C4-2B (cell line): Measurements from ENCODE around the gene CBX2.
A peak's percentile ranks its signal among the peaks of the same experiment; 100 is the strongest.

Experiments
- H3K27ac ChIP-seq: fragments of 450-650 bp; 2 replicates; pipeline ENCODE4 v1.5.1; 2017
- ZFX ChIP-seq: fragments of 450-650 bp; IDR thresholded peaks from 2 replicates; pipeline ENCODE4 v1.6.1; 2017
- TF ChIP-seq, protein P1 (sequence below): fragments of 450-650 bp; conservative IDR thresholded peaks from 2 replicates; pipeline ENCODE4 v1.5.1; 2017; ENCODE audit warnings: mild to moderate bottlenecking

Gene CBX2

GRCh38 chr17:79775632-79776031 lies 2.3 kb upstream of the CBX2 start:
- H3K27ac ChIP-seq: no peak overlapping the region
- TF ChIP-seq, protein P1, sequence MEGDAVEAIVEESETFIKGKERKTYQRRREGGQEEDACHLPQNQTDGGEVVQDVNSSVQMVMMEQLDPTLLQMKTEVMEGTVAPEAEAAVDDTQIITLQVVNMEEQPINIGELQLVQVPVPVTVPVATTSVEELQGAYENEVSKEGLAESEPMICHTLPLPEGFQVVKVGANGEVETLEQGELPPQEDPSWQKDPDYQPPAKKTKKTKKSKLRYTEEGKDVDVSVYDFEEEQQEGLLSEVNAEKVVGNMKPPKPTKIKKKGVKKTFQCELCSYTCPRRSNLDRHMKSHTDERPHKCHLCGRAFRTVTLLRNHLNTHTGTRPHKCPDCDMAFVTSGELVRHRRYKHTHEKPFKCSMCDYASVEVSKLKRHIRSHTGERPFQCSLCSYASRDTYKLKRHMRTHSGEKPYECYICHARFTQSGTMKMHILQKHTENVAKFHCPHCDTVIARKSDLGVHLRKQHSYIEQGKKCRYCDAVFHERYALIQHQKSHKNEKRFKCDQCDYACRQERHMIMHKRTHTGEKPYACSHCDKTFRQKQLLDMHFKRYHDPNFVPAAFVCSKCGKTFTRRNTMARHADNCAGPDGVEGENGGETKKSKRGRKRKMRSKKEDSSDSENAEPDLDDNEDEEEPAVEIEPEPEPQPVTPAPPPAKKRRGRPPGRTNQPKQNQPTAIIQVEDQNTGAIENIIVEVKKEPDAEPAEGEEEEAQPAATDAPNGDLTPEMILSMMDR: no peak
- TF ChIP-seq ZFX: no peak

GRCh38 chr17:79776376-79777119 lies 1.4 kb upstream of the CBX2 start:
- no peak for TF ChIP-seq ZFX
- TF ChIP-seq, protein P1: no peak

GRCh38 chr17:79777120-79777893 lies 641 bp upstream of the CBX2 start:
- H3K27ac ChIP-seq: peak overlapping the region; percentile 90
- TF ChIP-seq, protein P1: no peak
- TF ChIP-seq ZFX: no peak

More at GRCh38 chr17:79776376-79777119, 1.4 kb upstream of the CBX2 start:
- peak overlapping the region; percentile 90; the same call in 1 of the 2 replicates for H3K27ac ChIP-seq

DNA sequence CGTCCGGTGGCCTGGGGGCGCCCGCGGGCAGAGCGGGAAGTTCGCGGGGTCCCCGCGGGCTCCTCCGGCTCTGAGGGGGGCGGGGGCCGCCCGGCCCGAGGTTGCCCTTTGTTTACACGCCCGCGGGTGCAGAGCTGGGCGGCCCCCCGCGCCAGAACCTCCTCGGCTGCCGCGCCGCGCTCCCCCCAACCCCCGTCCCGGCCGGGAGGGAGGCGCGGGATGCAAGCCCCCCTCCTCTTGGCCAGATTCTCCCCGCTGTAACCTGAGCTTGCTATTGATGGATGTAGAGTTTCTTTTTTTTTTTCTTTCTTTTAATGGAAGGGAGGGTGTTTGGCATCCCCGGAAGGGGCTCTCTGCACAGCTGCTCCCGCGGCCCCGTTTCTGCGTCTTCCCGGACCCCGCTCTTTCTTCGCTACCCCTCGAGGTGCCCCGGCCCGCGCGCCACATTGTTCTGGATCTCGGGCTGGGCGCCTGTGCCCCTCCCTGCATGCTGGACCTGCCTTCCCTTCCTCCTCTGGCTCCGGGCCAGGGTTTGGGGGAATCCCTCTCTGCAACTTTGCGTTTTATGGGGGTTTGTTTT lies 646 bp downstream of the CBX2 start:
- TF ChIP-seq ZFX: no peak
- TF ChIP-seq, protein P1: no peak
- peak overlapping the region; percentile 90 for H3K27ac ChIP-seq

DNA sequence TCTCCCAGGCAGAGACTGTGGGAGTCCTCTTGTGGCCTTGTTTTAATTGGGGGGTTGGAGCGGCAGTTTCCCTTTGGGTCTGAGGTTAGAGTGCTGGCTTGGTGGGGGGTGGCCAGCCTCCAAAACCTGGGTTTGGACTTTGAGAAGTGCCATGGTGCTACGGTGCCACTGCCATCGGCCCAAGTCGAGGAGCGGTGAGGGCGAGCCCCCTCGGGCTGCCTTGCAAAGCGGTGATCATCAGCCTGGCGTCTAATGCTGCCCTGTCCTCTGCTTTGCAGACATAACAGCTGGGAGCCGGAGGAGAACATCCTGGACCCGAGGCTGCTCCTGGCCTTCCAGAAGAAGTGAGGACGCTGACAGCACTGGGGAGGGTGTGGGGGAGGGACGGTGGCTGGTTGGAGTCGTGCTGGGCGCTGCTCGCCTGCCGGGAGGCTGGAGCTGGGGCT lies 1.2 kb downstream of the CBX2 start:
- peak overlapping the region; percentile 90 for H3K27ac ChIP-seq

DNA sequence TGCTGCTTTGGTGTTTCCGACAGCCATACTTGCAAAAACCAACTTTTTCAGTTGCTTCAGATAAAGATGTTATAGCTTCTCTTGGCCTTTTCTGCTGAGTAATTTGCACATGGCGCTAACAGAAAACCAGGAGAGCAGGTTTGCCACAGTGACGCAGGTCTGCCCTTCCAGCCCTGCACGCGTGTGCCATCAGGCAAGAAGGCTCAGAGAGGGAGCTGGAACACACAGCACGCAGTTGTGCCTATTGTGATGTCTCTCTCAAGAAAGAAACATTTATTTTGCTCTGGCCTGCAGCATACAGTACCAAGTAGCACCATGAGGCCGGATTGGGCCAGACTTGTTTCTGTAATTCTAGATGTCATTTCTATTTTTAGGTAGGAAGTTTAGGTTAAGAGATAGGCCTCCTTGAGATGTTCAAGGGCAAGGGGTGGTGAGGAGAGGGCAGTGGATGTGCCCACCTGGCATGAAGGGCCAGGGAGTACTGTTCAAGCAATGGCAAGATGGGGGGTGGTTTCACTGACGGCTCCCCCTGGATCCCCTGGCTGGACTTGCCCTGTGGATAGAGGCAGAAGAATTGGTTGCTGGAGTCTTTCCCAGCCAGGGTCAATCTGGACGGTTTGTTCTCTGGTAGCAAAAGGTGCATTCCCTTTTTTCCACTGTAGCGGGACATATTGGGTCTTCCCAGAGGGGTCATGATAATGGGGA lies 1.9 kb downstream of the CBX2 start:
- TF ChIP-seq, protein P1: no peak
- no peak for TF ChIP-seq ZFX
- peak overlapping the region; percentile 90 for H3K27ac ChIP-seq

More for the DNA sequence above, 1.2 kb downstream of the CBX2 start:
- TF ChIP-seq, protein P1: no peak
- TF ChIP-seq ZFX: no peak
